NCI-H82 treated with DMSO at 0.1 percent for 48 hours (cell line): Measurements from ENCODE around the gene MRPL4.

Experiments used
- DNase-seq: peaks from one replicate; lab custom pipeline; 2025; ENCODE audit not compliant: unreplicated experiment; lab: John Stamatoyannopoulos, UW

MRPL4 gene

DNA sequence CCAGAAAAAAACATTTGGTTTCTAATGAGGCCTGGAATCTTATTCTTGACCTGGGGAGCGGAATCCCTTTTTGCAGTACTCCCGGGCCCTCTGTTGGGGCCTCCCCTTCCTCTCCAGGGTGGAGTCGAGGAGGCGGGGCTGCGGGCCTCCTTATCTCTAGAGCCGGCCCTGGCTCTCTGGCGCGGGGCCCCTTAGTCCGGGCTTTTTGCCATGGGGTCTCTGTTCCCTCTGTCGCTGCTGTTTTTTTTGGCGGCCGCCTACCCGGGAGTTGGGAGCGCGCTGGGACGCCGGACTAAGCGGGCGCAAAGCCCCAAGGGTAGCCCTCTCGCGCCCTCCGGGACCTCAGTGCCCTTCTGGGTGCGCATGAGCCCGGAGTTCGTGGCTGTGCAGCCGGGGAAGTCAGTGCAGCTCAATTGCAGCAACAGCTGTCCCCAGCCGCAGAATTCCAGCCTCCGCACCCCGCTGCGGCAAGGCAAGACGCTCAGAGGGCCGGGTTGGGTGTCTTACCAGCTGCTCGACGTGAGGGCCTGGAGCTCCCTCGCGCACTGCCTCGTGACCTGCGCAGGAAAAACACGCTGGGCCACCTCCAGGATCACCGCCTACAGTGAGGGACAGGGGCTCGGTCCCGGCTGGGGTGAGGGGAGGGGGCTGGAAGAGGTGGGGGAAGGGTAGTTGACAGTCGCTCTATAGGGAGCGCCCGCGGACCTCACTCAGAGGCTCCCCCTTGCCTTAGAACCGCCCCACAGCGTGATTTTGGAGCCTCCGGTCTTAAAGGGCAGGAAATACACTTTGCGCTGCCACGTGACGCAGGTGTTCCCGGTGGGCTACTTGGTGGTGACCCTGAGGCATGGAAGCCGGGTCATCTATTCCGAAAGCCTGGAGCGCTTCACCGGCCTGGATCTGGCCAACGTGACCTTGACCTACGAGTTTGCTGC, 35.1 kb downstream of the MRPL4 start, which contains the start of gene ICAM4:
Gene ICAM4 (plus strand): TSS at position 153 of the 935 bp plus-strand sequence. CDS start 58 bp downstream, at position 211.
- no peak for DNase-seq

DNA sequence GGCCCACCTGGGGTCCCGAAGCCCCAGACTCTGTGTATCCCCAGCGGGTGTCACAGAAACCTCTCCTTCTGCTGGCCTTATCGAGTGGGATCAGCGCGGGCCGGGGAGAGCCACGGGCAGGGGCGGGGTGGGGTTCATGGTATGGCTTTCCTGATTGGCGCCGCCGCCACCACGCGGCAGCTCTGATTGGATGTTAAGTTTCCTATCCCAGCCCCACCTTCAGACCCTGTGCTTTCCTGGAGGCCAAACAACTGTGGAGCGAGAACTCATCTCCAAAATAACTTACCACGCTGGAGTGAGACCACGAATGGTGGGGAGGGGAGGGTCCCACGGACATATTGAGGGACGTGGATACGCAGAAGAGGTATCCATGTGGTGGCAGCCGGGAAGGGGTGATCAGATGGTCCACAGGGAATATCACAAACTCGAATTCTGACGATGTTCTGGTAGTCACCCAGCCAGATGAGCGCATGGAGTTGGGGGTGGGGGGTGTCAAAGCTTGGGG, 36.7 kb downstream of the MRPL4 start:
- peak; percentile 61 for DNase-seq

DNA sequence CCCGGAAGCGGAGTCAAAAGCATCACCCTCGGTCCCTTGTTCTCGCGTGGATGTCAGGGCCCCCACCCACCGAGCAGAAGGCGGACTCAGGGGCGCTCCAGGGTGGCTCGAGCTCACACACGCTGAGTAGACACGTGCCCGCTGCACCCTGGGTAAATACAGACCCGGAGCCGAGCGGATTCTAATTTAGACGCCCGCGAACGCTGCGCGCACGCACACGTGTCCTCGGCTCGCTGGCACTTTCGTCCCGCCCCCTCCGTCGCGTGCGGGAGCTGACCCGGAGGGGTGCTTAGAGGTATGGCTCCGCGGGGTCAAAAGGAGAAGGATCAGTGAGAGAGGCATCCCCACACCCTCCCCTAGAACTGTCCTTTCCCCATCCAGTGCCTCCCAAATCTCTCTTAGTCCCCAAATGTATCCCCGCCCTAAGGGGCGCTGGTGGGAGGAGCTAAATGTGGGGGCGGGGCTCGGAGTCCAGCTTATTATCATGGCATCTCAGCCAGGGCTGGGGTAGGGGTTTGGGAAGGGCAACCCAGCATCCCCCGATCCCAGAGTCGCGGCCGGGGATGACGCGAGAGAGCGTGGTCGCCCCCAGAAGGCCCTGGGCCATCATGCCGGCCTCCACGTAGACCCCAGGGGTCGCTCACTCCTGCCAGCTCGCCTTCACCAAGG, 37.3 kb downstream of the MRPL4 start:
- peak; percentile 47 for DNase-seq

DNA sequence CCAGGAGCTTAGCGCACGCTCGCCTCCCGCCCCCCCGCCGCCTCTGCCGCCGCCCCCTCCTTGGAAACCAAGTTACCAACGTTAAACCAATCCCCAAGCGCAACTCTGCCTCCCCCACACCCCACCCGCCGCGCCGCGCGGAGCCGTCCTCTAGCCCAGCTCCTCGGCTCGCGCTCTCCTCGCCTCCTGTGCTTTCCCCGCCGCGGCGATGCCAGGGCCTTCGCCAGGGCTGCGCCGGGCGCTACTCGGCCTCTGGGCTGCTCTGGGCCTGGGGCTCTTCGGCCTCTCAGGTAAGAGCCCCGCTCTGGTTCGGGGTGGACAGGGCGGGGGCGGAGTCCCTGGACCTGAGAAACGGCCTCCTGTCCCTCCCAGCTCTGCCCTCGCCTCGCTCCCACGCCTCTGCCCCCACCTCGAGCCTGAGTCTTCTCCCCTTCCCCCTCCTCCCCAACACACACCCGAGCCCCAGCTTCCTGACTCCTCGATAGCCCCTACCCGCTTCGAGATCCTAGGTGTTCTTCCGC, 37.9 kb downstream of the MRPL4 start, which contains the start of gene ICAM5:
Gene ICAM5 (plus strand): TSS at position 117 of the 521 bp plus-strand sequence. CDS start 92 bp downstream, at position 209.
- no peak for DNase-seq

DNA sequence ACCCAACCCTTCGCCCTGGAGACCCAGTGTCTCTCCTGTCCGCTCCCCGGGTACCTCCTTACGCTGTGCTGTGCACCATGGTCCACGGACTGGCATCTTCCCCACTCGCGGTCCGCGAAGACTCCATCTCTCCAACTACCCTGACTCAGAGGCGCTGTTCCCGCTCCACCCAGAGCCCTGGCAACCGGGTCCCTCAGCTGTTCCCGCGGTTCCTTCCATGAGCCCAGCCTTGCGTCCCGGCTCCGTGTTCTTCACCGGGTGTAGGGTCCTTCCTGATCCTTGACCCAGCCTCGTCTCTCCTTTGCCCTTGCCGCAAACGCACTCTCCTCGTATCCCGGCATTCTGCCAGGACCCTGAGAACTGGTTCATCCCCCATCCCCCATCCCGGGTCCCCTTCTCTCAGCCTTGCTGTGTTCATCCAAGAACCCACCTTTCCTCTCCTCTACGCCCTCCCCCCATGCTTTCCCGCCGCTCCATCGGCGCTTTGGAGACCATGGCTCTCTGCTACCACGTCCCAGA, 38.4 kb downstream of the MRPL4 start:
- no peak for DNase-seq

DNA sequence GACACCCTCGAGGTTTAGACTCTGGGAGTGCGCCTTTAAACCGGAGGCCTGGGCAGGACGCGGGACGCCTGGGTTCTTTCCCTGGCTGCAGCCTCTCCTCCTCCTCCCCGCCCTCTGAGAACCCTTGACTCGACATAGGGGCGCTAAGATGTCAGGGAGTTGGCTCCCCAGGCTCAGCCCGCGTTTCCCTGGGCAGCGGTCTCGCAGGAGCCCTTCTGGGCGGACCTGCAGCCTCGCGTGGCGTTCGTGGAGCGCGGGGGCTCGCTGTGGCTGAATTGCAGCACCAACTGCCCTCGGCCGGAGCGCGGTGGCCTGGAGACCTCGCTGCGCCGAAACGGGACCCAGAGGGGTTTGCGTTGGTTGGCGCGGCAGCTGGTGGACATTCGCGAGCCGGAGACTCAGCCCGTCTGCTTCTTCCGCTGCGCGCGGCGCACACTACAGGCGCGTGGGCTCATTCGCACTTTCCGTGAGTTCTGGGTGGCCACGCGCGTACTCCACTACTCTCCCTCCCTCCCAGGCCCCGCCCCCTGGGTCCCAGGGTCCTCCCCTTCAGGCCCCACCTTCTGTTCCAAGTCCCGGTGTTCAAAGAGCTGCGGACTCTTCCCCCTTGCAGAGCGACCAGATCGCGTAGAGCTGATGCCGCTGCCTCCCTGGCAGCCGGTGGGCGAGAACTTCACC, 39.0 kb downstream of the MRPL4 start:
- DNase-seq = no peak

DNA sequence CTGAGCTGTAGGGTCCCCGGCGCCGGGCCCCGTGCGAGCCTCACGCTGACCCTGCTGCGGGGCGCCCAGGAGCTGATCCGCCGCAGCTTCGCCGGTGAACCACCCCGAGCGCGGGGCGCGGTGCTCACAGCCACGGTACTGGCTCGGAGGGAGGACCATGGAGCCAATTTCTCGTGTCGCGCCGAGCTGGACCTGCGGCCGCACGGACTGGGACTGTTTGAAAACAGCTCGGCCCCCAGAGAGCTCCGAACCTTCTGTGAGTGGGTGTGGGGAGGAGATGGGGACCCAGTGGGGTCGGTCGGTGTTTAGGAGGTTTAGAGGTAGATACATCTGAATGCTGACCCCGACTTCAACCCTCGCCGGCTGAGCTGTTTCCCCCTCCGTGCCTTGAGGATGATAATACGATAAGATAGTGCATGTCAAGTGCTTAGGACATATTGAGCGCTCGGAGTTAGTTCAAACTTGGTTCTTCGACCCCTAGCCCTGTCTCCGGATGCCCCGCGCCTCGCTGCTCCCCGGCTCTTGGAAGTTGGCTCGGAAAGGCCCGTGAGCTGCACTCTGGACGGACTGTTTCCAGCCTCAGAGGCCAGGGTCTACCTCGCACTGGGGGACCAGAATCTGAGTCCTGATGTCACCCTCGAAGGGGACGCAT, 39.7 kb downstream of the MRPL4 start:
- no peak for DNase-seq

DNA sequence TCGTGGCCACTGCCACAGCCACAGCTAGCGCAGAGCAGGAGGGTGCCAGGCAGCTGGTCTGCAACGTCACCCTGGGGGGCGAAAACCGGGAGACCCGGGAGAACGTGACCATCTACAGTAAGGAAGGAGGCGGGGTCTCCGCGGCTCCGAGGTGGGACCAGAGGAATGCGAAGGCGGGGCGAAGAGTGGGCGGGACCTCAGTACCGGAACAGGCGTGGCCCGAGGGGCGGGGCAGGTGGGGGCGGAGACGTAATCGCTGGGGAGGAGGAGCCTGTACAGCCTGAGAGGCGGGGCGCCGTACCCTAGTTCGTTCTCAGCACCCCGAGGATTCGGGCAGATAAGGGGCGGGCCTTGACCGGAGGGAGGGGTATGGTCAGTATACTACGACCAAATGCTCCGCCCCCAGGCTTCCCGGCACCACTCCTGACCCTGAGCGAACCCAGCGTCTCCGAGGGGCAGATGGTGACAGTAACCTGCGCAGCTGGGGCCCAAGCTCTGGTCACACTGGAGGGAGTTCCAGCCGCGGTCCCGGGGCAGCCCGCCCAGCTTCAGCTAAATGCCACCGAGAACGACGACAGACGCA, 40.3 kb downstream of the MRPL4 start:
- DNase-seq = peak; percentile 95

DNA sequence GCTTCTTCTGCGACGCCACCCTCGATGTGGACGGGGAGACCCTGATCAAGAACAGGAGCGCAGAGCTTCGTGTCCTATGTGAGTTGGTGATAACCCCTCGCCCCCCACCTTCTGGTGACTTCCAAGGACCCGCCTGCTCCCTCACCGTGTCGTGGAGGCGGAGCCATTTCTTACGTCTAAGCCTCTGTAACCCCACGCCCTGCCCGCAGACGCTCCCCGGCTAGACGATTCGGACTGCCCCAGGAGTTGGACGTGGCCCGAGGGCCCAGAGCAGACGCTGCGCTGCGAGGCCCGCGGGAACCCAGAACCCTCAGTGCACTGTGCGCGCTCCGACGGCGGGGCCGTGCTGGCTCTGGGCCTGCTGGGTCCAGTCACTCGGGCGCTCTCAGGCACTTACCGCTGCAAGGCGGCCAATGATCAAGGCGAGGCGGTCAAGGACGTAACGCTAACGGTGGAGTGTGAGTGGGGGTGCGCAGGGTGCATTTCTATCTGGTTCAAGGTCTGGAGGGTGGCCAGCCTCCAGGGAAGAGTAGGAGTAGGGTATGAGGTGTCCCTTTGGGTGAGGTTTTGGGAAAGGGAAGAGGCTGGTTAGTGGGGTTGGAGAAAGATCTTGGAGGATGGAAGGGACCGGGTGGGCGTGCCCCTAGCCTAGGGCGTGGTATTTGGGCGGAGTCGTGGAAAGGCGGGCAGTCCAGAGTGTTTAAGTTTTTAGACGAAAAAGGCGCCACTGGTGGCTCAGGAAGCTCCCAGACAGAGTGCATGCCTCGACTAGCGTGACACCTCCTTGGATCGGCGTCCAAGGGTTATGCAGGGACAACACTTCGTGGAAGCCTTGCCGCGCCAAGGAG, 41.0 kb downstream of the MRPL4 start:
- DNase-seq = no peak

DNA sequence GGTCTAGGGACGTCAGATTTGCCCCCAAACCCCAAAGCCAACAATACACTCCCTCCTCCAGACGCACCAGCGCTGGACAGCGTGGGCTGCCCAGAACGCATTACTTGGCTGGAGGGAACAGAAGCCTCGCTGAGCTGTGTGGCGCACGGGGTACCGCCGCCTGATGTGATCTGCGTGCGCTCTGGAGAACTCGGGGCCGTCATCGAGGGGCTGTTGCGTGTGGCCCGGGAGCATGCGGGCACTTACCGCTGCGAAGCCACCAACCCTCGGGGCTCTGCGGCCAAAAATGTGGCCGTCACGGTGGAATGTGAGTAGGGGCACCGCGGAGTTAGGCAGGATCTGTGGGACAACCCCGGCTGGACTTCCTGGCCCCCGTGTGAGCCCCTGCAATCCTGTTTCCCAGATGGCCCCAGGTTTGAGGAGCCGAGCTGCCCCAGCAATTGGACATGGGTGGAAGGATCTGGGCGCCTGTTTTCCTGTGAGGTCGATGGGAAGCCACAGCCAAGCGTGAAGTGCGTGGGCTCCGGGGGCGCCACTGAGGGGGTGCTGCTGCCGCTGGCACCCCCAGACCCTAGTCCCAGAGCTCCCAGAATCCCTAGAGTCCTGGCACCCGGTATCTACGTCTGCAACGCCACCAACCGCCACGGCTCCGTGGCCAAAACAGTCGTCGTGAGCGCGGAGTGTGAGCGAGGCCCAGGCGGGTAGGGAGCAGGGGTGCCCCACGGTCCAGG, 41.8 kb downstream of the MRPL4 start:
- no peak for DNase-seq

DNA sequence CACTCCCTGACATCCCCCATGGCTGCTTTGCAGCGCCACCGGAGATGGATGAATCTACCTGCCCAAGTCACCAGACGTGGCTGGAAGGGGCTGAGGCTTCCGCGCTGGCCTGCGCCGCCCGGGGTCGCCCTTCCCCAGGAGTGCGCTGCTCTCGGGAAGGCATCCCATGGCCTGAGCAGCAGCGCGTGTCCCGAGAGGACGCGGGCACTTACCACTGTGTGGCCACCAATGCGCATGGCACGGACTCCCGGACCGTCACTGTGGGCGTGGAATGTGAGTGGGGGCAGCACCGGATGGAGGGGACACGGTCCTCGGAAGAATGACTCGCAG, 42.3 kb downstream of the MRPL4 start:
- no peak for DNase-seq

DNA sequence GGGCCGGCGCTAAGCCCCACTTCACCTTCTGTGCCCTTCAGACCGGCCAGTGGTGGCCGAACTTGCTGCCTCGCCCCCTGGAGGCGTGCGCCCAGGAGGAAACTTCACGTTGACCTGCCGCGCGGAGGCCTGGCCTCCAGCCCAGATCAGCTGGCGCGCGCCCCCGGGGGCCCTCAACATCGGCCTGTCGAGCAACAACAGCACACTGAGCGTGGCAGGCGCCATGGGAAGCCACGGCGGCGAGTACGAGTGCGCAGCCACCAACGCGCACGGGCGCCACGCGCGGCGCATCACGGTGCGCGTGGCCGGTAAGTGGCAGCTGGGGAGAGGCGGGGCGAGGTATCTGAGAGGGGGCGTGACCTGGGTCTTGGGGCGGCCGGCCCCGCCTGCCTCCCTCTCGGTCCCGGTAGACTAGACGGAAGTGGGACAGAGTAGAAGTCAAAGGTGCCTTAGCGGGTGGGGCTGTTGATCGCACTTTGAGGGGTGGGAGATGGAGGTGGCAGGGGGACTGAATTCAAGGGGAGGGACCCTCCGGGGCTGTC, 43.4 kb downstream of the MRPL4 start:
- DNase-seq = no peak

DNA sequence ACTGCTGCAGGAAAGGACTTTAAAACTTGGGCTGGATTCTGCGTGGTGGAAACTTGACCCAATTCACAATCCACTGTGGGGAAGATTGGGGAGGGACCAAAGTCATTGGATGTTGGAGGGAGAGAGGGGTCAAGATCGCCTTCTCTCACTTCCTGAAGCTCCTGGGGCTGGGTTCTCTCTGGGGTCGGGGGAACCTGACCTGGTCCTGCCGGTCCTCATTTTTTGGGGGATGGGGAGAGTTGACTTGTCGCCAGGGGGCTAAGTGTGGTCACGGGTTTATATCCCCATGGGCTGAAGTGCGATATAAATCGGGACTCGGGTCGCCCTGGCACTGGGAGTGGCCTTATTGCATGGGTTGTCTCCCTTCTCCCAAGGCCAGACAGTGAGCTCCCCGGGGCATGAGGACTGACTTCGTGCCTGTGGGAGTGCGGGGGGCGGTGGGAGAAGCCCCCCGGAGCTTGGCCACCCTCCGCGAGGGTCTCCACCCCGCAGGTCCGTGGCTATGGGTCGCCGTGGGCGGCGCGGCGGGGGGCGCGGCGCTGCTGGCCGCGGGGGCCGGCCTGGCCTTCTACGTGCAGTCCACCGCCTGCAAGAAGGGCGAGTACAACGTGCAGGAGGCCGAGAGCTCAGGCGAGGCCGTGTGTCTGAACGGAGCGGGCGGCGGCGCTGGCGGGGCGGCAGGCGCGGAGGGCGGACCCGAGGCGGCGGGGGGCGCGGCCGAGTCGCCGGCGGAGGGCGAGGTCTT, 44.0 kb downstream of the MRPL4 start:
- DNase-seq = no peak

DNA sequence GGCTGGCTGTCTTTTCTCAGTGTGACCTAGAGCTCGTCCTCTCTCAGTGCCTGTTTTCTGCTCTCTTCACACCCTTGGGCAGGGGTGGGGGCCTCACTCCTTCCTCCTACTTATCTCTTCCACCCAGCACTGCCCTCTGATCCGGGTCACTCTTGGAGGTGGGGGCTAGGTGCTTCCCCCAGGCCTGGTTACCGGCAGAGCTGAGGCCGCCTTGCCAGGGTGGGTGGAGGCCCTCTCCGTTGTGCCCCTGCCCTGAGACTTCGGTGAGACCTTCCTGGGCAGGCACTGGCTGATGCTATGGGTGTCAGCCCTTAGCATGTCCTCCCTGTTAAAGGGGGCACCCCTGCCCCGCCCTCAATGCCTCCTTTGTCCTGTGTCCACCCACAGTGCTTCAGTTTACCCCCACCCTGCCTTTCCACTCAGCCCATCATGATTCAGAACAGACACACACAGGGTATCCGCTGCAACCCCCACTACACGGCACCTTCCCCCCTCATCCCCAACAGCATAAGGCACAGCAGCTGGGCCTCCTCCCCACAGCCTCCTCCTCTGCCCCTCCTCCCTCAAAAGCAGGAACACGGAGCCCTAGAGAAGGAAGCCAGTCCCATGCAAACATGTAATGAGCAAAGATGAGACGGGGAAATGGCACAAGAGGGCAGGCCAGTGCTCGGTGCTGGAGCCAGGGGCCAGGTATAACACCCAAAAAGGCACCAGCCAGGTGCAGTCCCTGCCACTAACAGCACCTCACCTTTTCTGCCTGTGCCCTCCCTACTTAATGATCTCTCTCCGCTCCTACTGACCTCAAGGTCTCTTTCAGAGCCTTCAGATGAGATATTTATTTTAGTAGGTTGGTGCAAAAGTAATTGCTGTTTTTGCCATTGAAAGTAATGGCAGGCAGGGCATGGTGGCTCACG, 47.8 kb downstream of the MRPL4 start:
- peak; percentile 30 for DNase-seq

DNA sequence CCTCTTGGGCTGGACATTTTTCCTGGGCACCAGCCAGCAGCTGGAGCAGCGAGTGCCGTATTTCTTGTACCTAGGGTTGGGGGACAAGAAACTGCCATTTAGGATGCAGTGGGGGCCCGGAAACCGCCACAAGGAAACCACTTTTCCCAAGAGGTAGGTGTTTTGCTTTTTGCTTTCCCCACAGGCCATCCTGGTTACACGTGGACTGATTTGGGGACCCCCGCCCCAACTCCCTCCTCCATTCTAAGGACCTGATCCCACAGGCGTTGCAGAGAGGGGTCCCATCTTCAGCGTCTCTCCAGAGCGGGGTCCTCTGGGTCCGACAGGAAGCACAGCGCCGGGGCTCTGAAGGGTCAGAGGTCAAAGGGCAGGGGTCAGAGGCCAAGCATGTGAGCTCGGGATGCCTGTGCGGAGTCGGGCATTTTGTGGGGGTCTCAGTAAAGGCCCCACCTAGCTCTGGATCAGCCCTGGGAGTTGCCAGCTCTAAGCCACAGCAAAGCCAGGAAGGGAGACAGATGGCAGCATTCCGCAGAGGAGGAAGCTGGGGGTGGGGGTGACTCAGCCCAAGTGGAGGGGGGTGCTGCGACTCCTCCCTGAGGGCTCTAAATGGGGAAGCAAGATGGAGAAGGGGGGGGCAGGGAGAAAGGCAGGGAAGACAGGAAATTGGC, 53.3 kb downstream of the MRPL4 start:
- DNase-seq = peak; percentile 36

DNA sequence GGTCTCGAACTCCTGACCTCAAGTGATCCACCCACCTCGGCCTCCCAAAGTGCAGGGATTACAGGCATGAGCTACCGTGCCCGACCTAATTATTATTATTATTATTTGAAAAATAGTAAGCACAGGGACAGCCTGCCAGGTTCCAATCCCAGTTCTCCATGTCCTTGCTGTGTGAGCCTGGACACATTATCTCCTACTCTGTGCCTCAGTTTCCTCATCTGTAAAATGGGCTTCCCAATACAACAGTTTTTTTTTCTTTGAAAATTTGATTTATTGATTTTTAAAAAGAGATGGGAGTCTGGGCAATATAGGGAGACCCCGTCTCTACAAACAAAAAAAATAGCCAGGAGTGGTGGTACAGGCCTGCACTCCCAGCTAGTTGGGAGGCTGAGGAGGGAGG, 54.3 kb downstream of the MRPL4 start:
- no peak for DNase-seq
